GM12873 (cell line): ENCODE results near the gene CDC6.

Experiments
- CTCF ChIP-seq: IDR thresholded peaks from 2 replicates; pipeline ENCODE4 v1.5.1; 2012; ENCODE audit warnings: low read depth, mild to moderate bottlenecking, moderate library complexity, low read length, control low read depth; ENCODE audit not compliant: insufficient read depth; ENCODE audit errors: missing control alignments

Gene CDC6

GRCh38 chr17:40342504-40343218, 55.0 kb downstream of the CDC6 start:
- TF ChIP-seq CTCF: no peak

- TF ChIP-seq CTCF: no peak
Measured at GRCh38 chr17:40343219-40344119, 55.8 kb downstream of the CDC6 start.

- TF ChIP-seq CTCF: no peak
Measured at GRCh38 chr17:40344421-40345160, 56.9 kb downstream of the CDC6 start.

GRCh38 chr17:40345161-40345993, 57.7 kb downstream of the CDC6 start:
- no peak for TF ChIP-seq CTCF

GRCh38 chr17:40345994-40346764, 58.5 kb downstream of the CDC6 start:
- TF ChIP-seq CTCF: no peak

GRCh38 chr17:40346765-40347158, 59.1 kb downstream of the CDC6 start:
- no peak for TF ChIP-seq CTCF
